Gastrocnemius medialis (tissue), 4 donors: ENCODE measurements around the gene ANKRD16. TPM values are rescaled to one million over a fixed set of nuclear protein-coding genes. Genes with fewer than 3 reads are reported as not detected.

Experiments
- ATAC-seq, 2 donors: fragments of 150-250 bp; one replicate each; pipeline ENCODE4 v1.9.1; 2016
- DNase-seq, 2 donors: peaks; one replicate each; pipeline ENCODE4 v3.0.0-alpha.2; 2019
- H3K27ac ChIP-seq, 4 donors: fragments of 200-600 bp; sonication (generic); 1 replicate in 1 of 4; 2 replicates in 3 of 4; pipeline ENCODE4 v1.5.1; 2016 to 2018; ENCODE audit warnings: mild to moderate bottlenecking in 2 of 4, moderate library complexity in 1 of 4
- H3K27me3 ChIP-seq, 3 donors: fragments of 200-600 bp; sonication (generic) in 2 of 3; 1 replicate in 1 of 3; 2 replicates in 2 of 3; pipeline versions ENCODE4 v1.5.1 to v1.6.0; 2016 to 2019; ENCODE audit warnings: mild to moderate bottlenecking in 1 of 3, moderate library complexity in 1 of 3
- H3K36me3 ChIP-seq, 2 donors: fragments of 200-600 bp; sonication (generic) in 1 of 2; one replicate each; pipeline ENCODE4 v1.5.1; 2017 to 2018
- H3K4me1 ChIP-seq, 2 donors: fragments of 200-600 bp; sonication (generic) in 1 of 2; one replicate each; pipeline ENCODE4 v1.5.1; 2016 to 2017; ENCODE audit warnings: mild to moderate bottlenecking in 2 of 2
- H3K4me3 ChIP-seq, 4 donors: fragments of 200-600 bp; sonication (generic) in 3 of 4; 1 replicate in 1 of 4; 2 replicates in 3 of 4; pipeline ENCODE4 v1.5.1; 2016 to 2019; ENCODE audit warnings: mild to moderate bottlenecking in 2 of 4
- H3K9me3 ChIP-seq, 3 donors: fragments of 200-600 bp; sonication (generic) in 2 of 3; 1 replicate in 1 of 3; 2 replicates in 2 of 3; pipeline ENCODE4 v1.5.1; 2016 to 2019
- POLR2A ChIP-seq, 2 donors: fragments of 450-650 bp; IDR thresholded peaks; one replicate each; pipeline ENCODE4 v1.6.1; 2017; ENCODE audit warnings: antibody characterized with exemption in 2 of 2, mild to moderate bottlenecking in 2 of 2, moderate library complexity in 2 of 2
- in situ Hi-C, 4 donors: fragments of 200-750 bp; cut with MboI; loops; one replicate each; pipeline versions ENCODE4 v1.15.0 to v1.8.0; 2017; ENCODE audit warnings: low sequenced_read_pairs in 4 of 4
- intact Hi-C: fragments of 100-400 bp; cut with DNase I; formaldehyde crosslinking; loops from one replicate; pipeline ENCODE4 v1.15.1; 2023; ENCODE audit warnings: low total_unique reads
- total RNA-seq, 4 donors: library from RNA; depleted of rRNA; stranded (reverse); fragments of >200 nt; gene quantifications; one replicate each; pipeline versions ENCODE4 v1.1.0 to v1.2.3, GENCODE V29; 2016
- TF ChIP-seq, protein P1 (sequence below), 5 experiments: fragments of 450-650 bp in 3 of 5; fragments of 200-600 bp in 2 of 5; sonication (generic) in 2 of 5; IDR thresholded peaks in 4 of 5; conservative IDR thresholded peaks in 1 of 5; 1 replicate in 4 of 5; 2 replicates in 1 of 5; pipeline ENCODE4 v1.5.1; 2016 to 2019; ENCODE audit warnings: antibody characterized with exemption in 5 of 5, mild to moderate bottlenecking in 3 of 5, moderate library complexity in 3 of 5

The ANKRD16 gene
- total RNA-seq, 4 donors from 2014 or later: 1.4 to 5.4 (median 3.8) TPM

- DNase-seq (no peak), ATAC-seq (no peak)
- Histone ChIP-seq H3K4me3 (no peak overlapping the region), H3K27me3 (no peaks in the 10 kb centered on the region), H3K36me3 (no peaks in the 10 kb centered on the region), H3K4me1 (no peaks in the 10 kb centered on the region), H3K9me3 (no peaks in the 10 kb centered on the region), H3K27ac (no peak overlapping the region)
- intact Hi-C loops (no loop called here), in situ Hi-C loops (loop anchor here in 3 of 4 donors (25.0 kb wide), 2 partner anchors 175 to 425 kb away; partner anchors contain the start of gene TASOR2 (in 3 of the 3))
- TF ChIP-seq, protein P1, sequence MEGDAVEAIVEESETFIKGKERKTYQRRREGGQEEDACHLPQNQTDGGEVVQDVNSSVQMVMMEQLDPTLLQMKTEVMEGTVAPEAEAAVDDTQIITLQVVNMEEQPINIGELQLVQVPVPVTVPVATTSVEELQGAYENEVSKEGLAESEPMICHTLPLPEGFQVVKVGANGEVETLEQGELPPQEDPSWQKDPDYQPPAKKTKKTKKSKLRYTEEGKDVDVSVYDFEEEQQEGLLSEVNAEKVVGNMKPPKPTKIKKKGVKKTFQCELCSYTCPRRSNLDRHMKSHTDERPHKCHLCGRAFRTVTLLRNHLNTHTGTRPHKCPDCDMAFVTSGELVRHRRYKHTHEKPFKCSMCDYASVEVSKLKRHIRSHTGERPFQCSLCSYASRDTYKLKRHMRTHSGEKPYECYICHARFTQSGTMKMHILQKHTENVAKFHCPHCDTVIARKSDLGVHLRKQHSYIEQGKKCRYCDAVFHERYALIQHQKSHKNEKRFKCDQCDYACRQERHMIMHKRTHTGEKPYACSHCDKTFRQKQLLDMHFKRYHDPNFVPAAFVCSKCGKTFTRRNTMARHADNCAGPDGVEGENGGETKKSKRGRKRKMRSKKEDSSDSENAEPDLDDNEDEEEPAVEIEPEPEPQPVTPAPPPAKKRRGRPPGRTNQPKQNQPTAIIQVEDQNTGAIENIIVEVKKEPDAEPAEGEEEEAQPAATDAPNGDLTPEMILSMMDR (IDR thresholded peaks at IDR 0.05 in 4 of 5, conservative IDR thresholded peaks at IDR 0.05 in 1 of 5): no peak
- no peak for TF ChIP-seq POLR2A (IDR thresholded peaks at IDR 0.05)
Observed at GRCh38 chr10:5862360-5862961, 27.2 kb downstream of the ANKRD16 start.

DNA sequence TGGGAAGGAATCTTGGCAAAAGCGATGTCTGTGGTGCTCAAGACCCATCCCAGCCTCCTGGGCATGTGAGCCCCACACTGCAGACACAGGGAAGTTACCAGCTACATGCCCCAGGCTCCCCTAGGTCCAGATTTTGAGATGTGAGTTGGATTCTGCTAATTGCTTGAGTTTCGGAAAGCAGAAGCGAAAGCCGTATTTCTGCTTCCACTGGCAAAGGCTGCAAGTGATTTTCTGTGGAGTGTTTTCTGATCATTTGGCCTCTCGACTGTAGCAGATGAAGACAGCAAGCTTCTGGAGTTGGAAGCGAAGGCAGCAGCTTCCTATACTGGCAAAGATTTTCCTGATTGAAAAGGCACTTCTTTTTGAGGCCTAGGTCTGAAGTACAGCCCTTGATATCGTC lies 29.6 kb downstream of the ANKRD16 start:
- ATAC-seq: no peak

GRCh38 chr10:5858811-5859210 lies 30.9 kb downstream of the ANKRD16 start:
- H3K4me1 ChIP-seq: no peaks in the 10 kb centered on the region

More for the DNA sequence above, 29.6 kb downstream of the ANKRD16 start:
- no peaks in the 10 kb centered on the region for H3K36me3 ChIP-seq
- no peaks in the 10 kb centered on the region for H3K9me3 ChIP-seq
- TF ChIP-seq POLR2A (IDR thresholded peaks at IDR 0.05): no peak
- TF ChIP-seq, protein P1 (IDR thresholded peaks at IDR 0.05 in 4 of 5, conservative IDR thresholded peaks at IDR 0.05 in 1 of 5): no peak
- H3K4me1 ChIP-seq: no peaks in the 10 kb centered on the region
- no peak overlapping the region for H3K27ac ChIP-seq
- intact Hi-C loops: no loop called here
- no peak for DNase-seq
- no peak overlapping the region for H3K4me3 ChIP-seq
- in situ Hi-C loops: loop anchor here in 3 of 4 donors (25.0 kb wide), 2 partner anchors 173 to 423 kb away; partner anchors contain the start of gene TASOR2 (in 3 of the 3)
- no peaks in the 10 kb centered on the region for H3K27me3 ChIP-seq

GRCh38 chr10:5856701-5857004 lies 33.0 kb downstream of the ANKRD16 start:
- Histone ChIP-seq H3K27me3 (no peaks in the 10 kb centered on the region), H3K36me3 (no peaks in the 10 kb centered on the region), H3K9me3 (no peaks in the 10 kb centered on the region), H3K27ac (no peak overlapping the region), H3K4me1 (no peaks in the 10 kb centered on the region), H3K4me3 (no peak overlapping the region)
- in situ Hi-C loops: loop anchor here in 3 of 4 donors (25.0 kb wide), 2 partner anchors 169 to 419 kb away; partner anchors contain the start of gene TASOR2 (in 3 of the 3)
- ATAC-seq (no peak), DNase-seq (no peak)
- intact Hi-C loops: no loop called here
- TF ChIP-seq, protein P1 (IDR thresholded peaks at IDR 0.05 in 4 of 5, conservative IDR thresholded peaks at IDR 0.05 in 1 of 5): no peak
- TF ChIP-seq POLR2A (IDR thresholded peaks at IDR 0.05): no peak

More at GRCh38 chr10:5858811-5859210, 30.9 kb downstream of the ANKRD16 start:
- Histone ChIP-seq H3K27me3 (no peaks in the 10 kb centered on the region), H3K9me3 (no peaks in the 10 kb centered on the region), H3K4me3 (no peak overlapping the region), H3K27ac (no peak overlapping the region), H3K36me3 (no peaks in the 10 kb centered on the region)
- intact Hi-C loops: no loop called here
- DNase-seq (no peak), ATAC-seq (no peak)
- TF ChIP-seq, protein P1 (IDR thresholded peaks at IDR 0.05 in 4 of 5, conservative IDR thresholded peaks at IDR 0.05 in 1 of 5): no peak
- TF ChIP-seq POLR2A (IDR thresholded peaks at IDR 0.05): no peak
- in situ Hi-C loops: loop anchor here in 3 of 4 donors (25.0 kb wide), 2 partner anchors 172 to 422 kb away; partner anchors contain the start of gene TASOR2 (in 3 of the 3)
